PC-9 (cell line): ENCODE measurements around the gene F2RL3. TPM values are rescaled to one million over a fixed set of nuclear protein-coding genes. Genes with fewer than 3 reads are reported as not detected.

Source experiments
- BruUV-seq: library from RNA; stranded (reverse); fragments of 400-500 nt; replicated peaks from 2 replicates; lab custom pipeline; 2021; lab: Mats Ljungman, UMichigan
- CTCF ChIA-PET: fragments of 300-600 bp; sonication (Branson Sonifier 250); formaldehyde crosslinking; loops from one replicate; lab custom pipeline; 2022; ENCODE audit warnings: antibody characterized with exemption; lab: Charles Lee
- POLR2A ChIA-PET: fragments of 300-600 bp; sonication (Branson Sonifier 250); formaldehyde crosslinking; loops from one replicate; lab custom pipeline; 2022; ENCODE audit warnings: antibody characterized with exemption; ENCODE audit not compliant: unreplicated experiment; lab: Charles Lee
- DNase-seq, 2 experiments: peaks; one replicate each; pipeline versions ENCODE4 v3.0.0 to v3.0.0-alpha.2; 2015 to 2022; ENCODE audit warnings: mixed read lengths in 1 of 2
- H2AFZ ChIP-seq: fragments of 200-600 bp; sonication (generic); 2 replicates; pipeline ENCODE4 v1.8.1; 2017; ENCODE audit warnings: antibody characterized with exemption
- H3F3A ChIP-seq: fragments of 200-600 bp; sonication (generic); 2 replicates; pipeline ENCODE4 v1.8.1; 2017; ENCODE audit warnings: antibody characterized with exemption, mild to moderate bottlenecking, low read depth; ENCODE audit not compliant: insufficient read depth
- H3K27ac ChIP-seq: fragments of 200-600 bp; sonication (generic); 2 replicates; pipeline ENCODE4 v1.6.1; 2016; ENCODE audit warnings: mixed run types
- H3K27me3 ChIP-seq: fragments of 200-600 bp; sonication (generic); 2 replicates; pipeline ENCODE4 v1.6.1; 2016; ENCODE audit warnings: low read depth, mixed run types; ENCODE audit not compliant: insufficient read depth
- H3K36me3 ChIP-seq: fragments of 200-600 bp; sonication (generic); 2 replicates; pipeline ENCODE4 v1.6.1; 2016; ENCODE audit warnings: low read depth, mixed run types
- H3K4me1 ChIP-seq: fragments of 200-600 bp; sonication (generic); replicated peaks from 2 replicates; pipeline ENCODE4 v1.6.1; 2016; ENCODE audit warnings: mixed run types; ENCODE audit not compliant: insufficient read depth
- H3K4me2 ChIP-seq: fragments of 200-600 bp; sonication (generic); 2 replicates; pipeline ENCODE4 v1.6.1; 2017; ENCODE audit warnings: mixed run types
- H3K4me3 ChIP-seq: fragments of 200-600 bp; sonication (generic); 2 replicates; pipeline ENCODE4 v1.6.1; 2016; ENCODE audit warnings: mixed run types
- H3K79me2 ChIP-seq: fragments of 200-600 bp; sonication (generic); 2 replicates; pipeline ENCODE4 v1.6.1; 2017; ENCODE audit warnings: low read depth, mixed run types
- H3K9me2 ChIP-seq: fragments of 200-600 bp; sonication (generic); 2 replicates; pipeline ENCODE4 v1.8.1; 2017; ENCODE audit warnings: mild to moderate bottlenecking; ENCODE audit not compliant: insufficient read depth
- H3K9me3 ChIP-seq: fragments of 200-600 bp; sonication (generic); 2 replicates; pipeline ENCODE4 v1.8.1; 2016; ENCODE audit warnings: low read depth; ENCODE audit not compliant: insufficient read depth
- H4K20me1 ChIP-seq: fragments of 200-600 bp; sonication (generic); 2 replicates; pipeline ENCODE4 v1.8.1; 2017; ENCODE audit not compliant: insufficient read depth
- CTCF ChIP-seq: fragments of 200-600 bp; sonication (generic); conservative IDR thresholded peaks from 2 replicates; pipeline ENCODE4 v1.6.1; 2017; ENCODE audit warnings: mixed run types, antibody characterized with exemption, mild to moderate bottlenecking, moderate library complexity
- EZH2 ChIP-seq: fragments of 200-600 bp; sonication (generic); IDR thresholded peaks from 2 replicates; pipeline ENCODE4 v1.8.0; 2017; ENCODE audit warnings: antibody characterized with exemption, low read depth
- intact Hi-C: fragments of 100-400 bp; cut with micrococcal nuclease; formaldehyde crosslinking; loops from one replicate; pipeline ENCODE4 v1.10.0; 2022; ENCODE audit not compliant: unreplicated experiment
- total RNA-seq: library from RNA; stranded (reverse); gene quantifications from 2 replicates; pipeline ENCODE4 v1.2.3, GENCODE V29; 2021

F2RL3 gene
- total RNA-seq, 1 experiment from 2014 or later = not detected

DNA sequence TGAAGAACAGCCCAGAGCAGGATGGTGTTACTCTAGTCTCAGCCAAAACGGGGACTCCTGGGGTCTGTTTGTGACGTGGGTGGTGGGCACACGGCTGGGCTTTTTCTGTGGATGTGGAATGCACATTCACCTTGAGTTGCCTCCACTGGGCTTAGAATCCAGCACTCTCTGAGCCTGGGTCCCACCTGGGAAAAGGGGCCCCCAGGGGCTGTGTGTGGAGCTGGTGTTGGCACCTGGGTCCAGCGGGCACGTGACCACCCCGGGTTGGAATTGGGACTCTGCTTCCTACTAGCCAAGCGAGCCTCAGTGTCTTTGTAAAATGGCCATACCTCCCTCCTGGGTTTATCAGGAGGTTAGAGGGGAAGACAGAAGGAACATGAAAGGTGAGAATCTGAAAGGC, 29.2 kb upstream of the F2RL3 start:
- no peak overlapping the region for H3K4me2 ChIP-seq
- no peaks in the 10 kb centered on the region; the same call in none of the 2 replicates for H3F3A ChIP-seq
- H2AFZ ChIP-seq = no peak overlapping the region
- intact Hi-C loops = no loop called here
- no peaks in the 10 kb centered on the region for H3K9me3 ChIP-seq
- no peak overlapping the region for H3K4me3 ChIP-seq
- no peak for DNase-seq
- ChIA-PET POLR2A (no interaction called here), CTCF (interaction anchor here (0.8 kb wide), 1 partner anchor 347 kb away, joined by 8 read pairs; no protein-coding TSS in a partner anchor)
- no peaks in the 10 kb centered on the region for H3K79me2 ChIP-seq
- H3K27ac ChIP-seq = no peak overlapping the region
- no peaks in the 10 kb centered on the region for H3K4me1 ChIP-seq
- no TSS peak for BruUV-seq
- peaks cover 19% of the 10 kb centered on the region; the same call in 1 of the 2 replicates for H3K36me3 ChIP-seq
- H3K9me2 ChIP-seq = no peaks in the 10 kb centered on the region
- H3K27me3 ChIP-seq = no peaks in the 10 kb centered on the region
- no peak for TF ChIP-seq CTCF
- TF ChIP-seq EZH2 = no peak
- H4K20me1 ChIP-seq = 0 out of 2 replicates have a peak, but pooled peaks cover 5% of the 10 kb centered on the region

DNA sequence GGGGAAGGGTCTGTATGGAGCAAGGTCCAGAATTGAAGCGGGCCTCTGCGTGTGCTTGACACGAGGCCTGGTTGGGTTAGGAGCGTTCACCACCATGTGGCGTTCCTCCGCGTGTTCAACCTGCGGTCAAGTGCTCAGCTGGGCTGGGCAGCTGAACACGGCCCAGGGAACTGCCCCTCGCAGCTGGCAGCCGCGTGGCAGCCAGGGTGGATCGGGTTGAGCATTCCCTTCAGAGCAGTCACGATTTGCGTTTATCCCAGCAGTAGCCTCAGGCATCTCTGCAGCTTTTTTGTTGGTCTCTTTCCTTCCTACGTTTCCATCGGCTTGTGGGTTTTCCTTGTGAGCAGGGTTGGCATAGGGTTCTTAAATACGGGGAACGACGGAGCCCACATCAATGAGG, 28.7 kb upstream of the F2RL3 start:
- Histone ChIP-seq H3K27ac (no peak overlapping the region), H3K79me2 (no peaks in the 10 kb centered on the region), H3F3A (no peaks in the 10 kb centered on the region; the same call in none of the 2 replicates), H2AFZ (no peak overlapping the region), H3K9me2 (no peaks in the 10 kb centered on the region), H4K20me1 (no peaks in the 10 kb centered on the region), H3K27me3 (no peaks in the 10 kb centered on the region), H3K4me2 (no peak overlapping the region), H3K36me3 (peaks cover 18% of the 10 kb centered on the region; the same call in 1 of the 2 replicates), H3K4me1 (no peaks in the 10 kb centered on the region), H3K9me3 (no peaks in the 10 kb centered on the region), H3K4me3 (no peak overlapping the region)
- ChIA-PET POLR2A (no interaction called here), CTCF (interaction anchor here (0.8 kb wide), 1 partner anchor 347 kb away, joined by 8 read pairs; no protein-coding TSS in a partner anchor)
- TF ChIP-seq CTCF = no peak
- TF ChIP-seq EZH2 = no peak
- no peak for DNase-seq
- intact Hi-C loops = no loop called here
- BruUV-seq = no TSS peak

DNA sequence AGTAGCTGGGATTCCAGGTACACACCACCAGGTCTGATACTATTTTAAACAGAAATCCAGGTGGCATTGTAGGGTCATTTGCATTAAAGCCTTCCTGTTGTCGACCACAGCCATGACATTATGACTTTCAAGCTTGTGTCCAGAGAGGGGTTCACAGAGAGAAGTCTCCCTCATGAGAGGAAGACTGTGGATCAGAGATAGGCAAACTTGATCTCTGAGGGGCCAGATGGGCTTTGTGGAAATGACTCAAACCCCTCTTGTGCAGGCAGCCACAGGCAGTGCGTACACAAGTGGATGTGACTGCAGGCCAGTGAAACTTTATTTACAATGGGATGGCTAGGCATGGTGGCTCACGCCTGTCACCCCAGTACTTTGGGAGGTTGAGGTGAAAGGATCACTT, 27.8 kb upstream of the F2RL3 start:
- Histone ChIP-seq H3K36me3 (0 out of 2 replicates have a peak, but pooled peaks cover 17% of the 10 kb centered on the region), H2AFZ (no peak overlapping the region), H3K27me3 (no peaks in the 10 kb centered on the region), H3K4me1 (no peaks in the 10 kb centered on the region), H3K4me3 (no peak overlapping the region), H3K9me3 (no peaks in the 10 kb centered on the region), H3F3A (no peaks in the 10 kb centered on the region; the same call in none of the 2 replicates), H3K79me2 (no peaks in the 10 kb centered on the region), H3K4me2 (no peak overlapping the region), H3K27ac (no peak overlapping the region), H3K9me2 (no peaks in the 10 kb centered on the region), H4K20me1 (no peaks in the 10 kb centered on the region)
- no peak for DNase-seq
- intact Hi-C loops = no loop called here
- TF ChIP-seq EZH2 (no peak), CTCF (no peak)
- ChIA-PET POLR2A (no interaction called here), CTCF (no interaction called here)
- BruUV-seq = no TSS peak
